Sigmoid colon (tissue), 4 donors: ENCODE measurements around the gene MYEOV.

Experiments
- CTCF ChIP-seq, 4 experiments: fragments of 450-650 bp in 3 of 4; fragments of 200-600 bp in 1 of 4; IDR thresholded peaks; one replicate each; pipeline ENCODE4 v1.5.1; 2016 to 2019; ENCODE audit warnings: antibody characterized with exemption in 4 of 4, mild to moderate bottlenecking in 3 of 4, moderate library complexity in 2 of 4
- POLR2A ChIP-seq, 2 donors: fragments of 450-650 bp; IDR thresholded peaks; one replicate each; pipeline ENCODE4 v1.6.1; 2016; ENCODE audit warnings: antibody characterized with exemption in 2 of 2, mild to moderate bottlenecking in 2 of 2, moderate library complexity in 2 of 2
- POLR2AphosphoS5 ChIP-seq, 4 donors: sonication (generic); formaldehyde crosslinking; IDR thresholded peaks; one replicate each; pipeline ENCODE4 v1.6.1; 2017; ENCODE audit warnings: antibody characterized with exemption in 4 of 4

- TF ChIP-seq POLR2AphosphoS5 (IDR thresholded peaks at IDR 0.05) (no peak), CTCF (IDR thresholded peaks at IDR 0.05) (no peak), POLR2A (IDR thresholded peaks at IDR 0.05) (no peak)
These were observed 7.8 kb downstream of the MYEOV start for GRCh38 chr11:69301455-69302401.
